ENCODE measurements around the gene PIK3R4. TPM values are rescaled to one million over a fixed set of nuclear protein-coding genes. Genes with fewer than 3 reads are reported as not detected.

The PIK3R4 gene
- total RNA-seq, 4 donors from 2014 or later = 8.2 to 33.0 (median 29.3) TPM

DNA sequence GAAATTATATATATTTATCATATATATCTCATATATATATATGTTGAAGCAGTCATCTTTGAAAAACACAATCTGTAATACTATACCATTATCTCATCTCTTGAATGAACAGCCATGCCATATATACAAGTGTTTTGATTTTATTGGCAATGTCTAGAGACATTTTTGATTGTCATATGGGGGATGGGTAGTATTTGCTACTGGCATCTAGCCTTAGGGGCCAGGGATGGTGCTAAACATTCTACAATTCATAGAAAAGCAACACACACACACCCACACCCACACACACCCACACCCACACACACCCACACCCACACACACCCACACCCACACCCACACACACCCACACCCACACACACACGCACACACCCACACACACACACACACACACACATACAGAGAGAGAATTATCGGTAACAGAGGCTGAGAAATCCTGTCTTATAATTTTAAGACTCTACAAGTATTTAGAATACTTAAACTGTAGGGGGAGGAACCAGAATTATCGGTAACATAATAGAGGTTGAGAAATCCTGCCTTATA lies 11.1 kb upstream of the PIK3R4 start:
- Histone ChIP-seq H3K27me3 (no peaks in the 10 kb centered on the region), H3K4me1 (no peaks in the 10 kb centered on the region), H3K4me3 (no peak overlapping the region), H3K27ac (no peak overlapping the region), H3K9me3 (no peaks in the 10 kb centered on the region), H3K36me3 (no peaks in the 10 kb centered on the region)
- in situ Hi-C loops (cut with MboI; ENCODE audit: low pct_ligation_motif_present in 1 of 4, low pct_unique_long_range_greater_than_20kb in 1 of 4, low sequenced_read_pairs in 3 of 4) = loop anchor here in 2 of 4 donors (25.0 kb wide), 2 partner anchors 255 to 630 kb away; partner anchors contain the start of gene NUDT16 (in 1 of the 2)
- DNase-seq = no peak
- TF ChIP-seq, protein P1, sequence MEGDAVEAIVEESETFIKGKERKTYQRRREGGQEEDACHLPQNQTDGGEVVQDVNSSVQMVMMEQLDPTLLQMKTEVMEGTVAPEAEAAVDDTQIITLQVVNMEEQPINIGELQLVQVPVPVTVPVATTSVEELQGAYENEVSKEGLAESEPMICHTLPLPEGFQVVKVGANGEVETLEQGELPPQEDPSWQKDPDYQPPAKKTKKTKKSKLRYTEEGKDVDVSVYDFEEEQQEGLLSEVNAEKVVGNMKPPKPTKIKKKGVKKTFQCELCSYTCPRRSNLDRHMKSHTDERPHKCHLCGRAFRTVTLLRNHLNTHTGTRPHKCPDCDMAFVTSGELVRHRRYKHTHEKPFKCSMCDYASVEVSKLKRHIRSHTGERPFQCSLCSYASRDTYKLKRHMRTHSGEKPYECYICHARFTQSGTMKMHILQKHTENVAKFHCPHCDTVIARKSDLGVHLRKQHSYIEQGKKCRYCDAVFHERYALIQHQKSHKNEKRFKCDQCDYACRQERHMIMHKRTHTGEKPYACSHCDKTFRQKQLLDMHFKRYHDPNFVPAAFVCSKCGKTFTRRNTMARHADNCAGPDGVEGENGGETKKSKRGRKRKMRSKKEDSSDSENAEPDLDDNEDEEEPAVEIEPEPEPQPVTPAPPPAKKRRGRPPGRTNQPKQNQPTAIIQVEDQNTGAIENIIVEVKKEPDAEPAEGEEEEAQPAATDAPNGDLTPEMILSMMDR (IDR thresholded peaks at IDR 0.05) = no peak
- TF ChIP-seq POLR2A (IDR thresholded peaks at IDR 0.05) = no peak
- TF ChIP-seq POLR2AphosphoS5 (IDR thresholded peaks at IDR 0.05) = no peak
- no peak for TF ChIP-seq EP300 (IDR thresholded peaks at IDR 0.05; ENCODE audit: low read depth)
- intact Hi-C loops (cut with DNase I; ENCODE audit: low total_unique reads) = no loop called here
- WGBS, 2 donors (ENCODE audit: low coverage in 1 of 2) = 69 to 77% methylated on average over 3 of the region's 3 CpGs

DNA sequence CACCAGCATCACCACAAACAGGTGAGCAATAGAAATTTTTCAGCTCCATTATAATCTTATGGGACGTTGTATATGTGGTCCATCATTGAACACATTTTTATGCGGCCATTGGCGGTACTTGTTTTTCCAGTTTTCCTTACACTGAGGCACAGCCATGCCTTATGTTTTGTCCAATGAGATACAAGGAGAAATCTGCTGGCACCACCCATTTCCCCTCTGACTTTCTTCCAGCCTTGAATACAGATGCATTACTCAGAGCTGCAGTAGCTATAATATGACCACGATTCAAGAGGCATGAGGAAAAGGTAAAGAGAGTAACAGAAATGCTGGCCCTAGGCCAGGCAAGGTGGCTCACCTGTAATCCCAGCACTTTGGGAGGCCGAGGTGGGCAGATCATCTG lies 9.0 kb upstream of the PIK3R4 start:
- WGBS, 2 donors (ENCODE audit: low coverage in 1 of 2) = 57 to 83% methylated on average over 3 to 5 of the region's 5 CpGs
- no peak for DNase-seq
- no peaks in the 10 kb centered on the region for H3K9me3 ChIP-seq
- H3K4me3 ChIP-seq = no peak overlapping the region
- intact Hi-C loops (cut with DNase I; ENCODE audit: low total_unique reads) = no loop called here
- no peaks in the 10 kb centered on the region for H3K36me3 ChIP-seq
- no peaks in the 10 kb centered on the region for H3K4me1 ChIP-seq
- TF ChIP-seq POLR2AphosphoS5 (IDR thresholded peaks at IDR 0.05) = no peak
- TF ChIP-seq, protein P1 (IDR thresholded peaks at IDR 0.05) = no peak
- TF ChIP-seq EP300 (IDR thresholded peaks at IDR 0.05; ENCODE audit: low read depth) = no peak
- no peak for TF ChIP-seq POLR2A (IDR thresholded peaks at IDR 0.05)
- in situ Hi-C loops (cut with MboI; ENCODE audit: low pct_ligation_motif_present in 1 of 4, low pct_unique_long_range_greater_than_20kb in 1 of 4, low sequenced_read_pairs in 3 of 4) = loop anchor here in 2 of 4 donors (25.0 kb wide), 2 partner anchors 257 to 632 kb away; partner anchors contain the start of gene NUDT16 (in 1 of the 2)
- H3K27me3 ChIP-seq = no peaks in the 10 kb centered on the region
- no peak overlapping the region for H3K27ac ChIP-seq

- peak overlapping the region in 1 of 4 donors; percentile 94 for H3K27ac ChIP-seq
- H3K36me3 ChIP-seq = no peaks in the 10 kb centered on the region
- TF ChIP-seq EP300 (IDR thresholded peaks at IDR 0.05; ENCODE audit: low read depth) (no peak), POLR2A (IDR thresholded peaks at IDR 0.05) (no peak), POLR2AphosphoS5 (IDR thresholded peaks at IDR 0.05) (no peak)
- TF ChIP-seq, protein P1 (IDR thresholded peaks at IDR 0.05) = no peak
- no peak for DNase-seq
- WGBS, 2 donors (ENCODE audit: low coverage in 1 of 2) = 50 to 66% methylated on average over 1 of the region's 1 CpG
- no peak overlapping the region for H3K4me3 ChIP-seq
- no peaks in the 10 kb centered on the region for H3K27me3 ChIP-seq
- in situ Hi-C loops (cut with MboI; ENCODE audit: low pct_ligation_motif_present in 1 of 4, low pct_unique_long_range_greater_than_20kb in 1 of 4, low sequenced_read_pairs in 3 of 4) = loop anchor here in 1 of 4 donors (10.0 kb wide), 1 partner anchor 146 kb away; the partner anchor contains the start of gene ATP2C1
- H3K4me1 ChIP-seq = peaks cover 6 to 19% (median 16%) of the 10 kb centered on the region in 4 donors
- intact Hi-C loops (cut with DNase I; ENCODE audit: low total_unique reads) = no loop called here
- no peaks in the 10 kb centered on the region for H3K9me3 ChIP-seq
These were observed 2.4 kb upstream of the PIK3R4 start for GRCh38 chr3:130748981-130749380.

- H3K4me3 ChIP-seq = peak overlapping the region in 2 of 4 donors; percentile 66 to 93
- in situ Hi-C loops (cut with MboI; ENCODE audit: low pct_ligation_motif_present in 1 of 4, low pct_unique_long_range_greater_than_20kb in 1 of 4, low sequenced_read_pairs in 3 of 4) = loop anchor here in 1 of 4 donors (10.0 kb wide), 1 partner anchor 146 kb away; the partner anchor contains the start of gene ATP2C1
These were observed 1.8 kb upstream of the PIK3R4 start for GRCh38 chr3:130748467-130748861.

More at GRCh38 chr3:130748467-130748861, 1.8 kb upstream of the PIK3R4 start:
- 59 to 63% methylated on average over 3 of the region's 3 CpGs for WGBS, 2 donors (ENCODE audit: low coverage in 1 of 2)
- Histone ChIP-seq H3K4me1 (peaks cover 6 to 25% (median 19%) of the 10 kb centered on the region in 4 donors), H3K27ac (peak overlapping the region; percentile 83 to 94 (median 91)), H3K36me3 (no peaks in the 10 kb centered on the region), H3K27me3 (no peaks in the 10 kb centered on the region), H3K9me3 (no peaks in the 10 kb centered on the region)
- intact Hi-C loops (cut with DNase I; ENCODE audit: low total_unique reads) = no loop called here
- DNase-seq = no peak
- TF ChIP-seq POLR2AphosphoS5 (IDR thresholded peaks at IDR 0.05) = no peak
- TF ChIP-seq POLR2A (IDR thresholded peaks at IDR 0.05) = no peak
- TF ChIP-seq, protein P1 (IDR thresholded peaks at IDR 0.05) = no peak
- no peak for TF ChIP-seq EP300 (IDR thresholded peaks at IDR 0.05; ENCODE audit: low read depth)
